HG03135 (cell line): ENCODE data around the gene ETS2.

ENCODE experiments used
- ATAC-seq: cut with Tn5 transposase; IDR thresholded peaks from one replicate; pipeline ENCODE4 v1.9.1; 2021; ENCODE audit warnings: mild to moderate bottlenecking, moderate library complexity; ENCODE audit not compliant: unreplicated experiment

The ETS2 gene

DNA sequence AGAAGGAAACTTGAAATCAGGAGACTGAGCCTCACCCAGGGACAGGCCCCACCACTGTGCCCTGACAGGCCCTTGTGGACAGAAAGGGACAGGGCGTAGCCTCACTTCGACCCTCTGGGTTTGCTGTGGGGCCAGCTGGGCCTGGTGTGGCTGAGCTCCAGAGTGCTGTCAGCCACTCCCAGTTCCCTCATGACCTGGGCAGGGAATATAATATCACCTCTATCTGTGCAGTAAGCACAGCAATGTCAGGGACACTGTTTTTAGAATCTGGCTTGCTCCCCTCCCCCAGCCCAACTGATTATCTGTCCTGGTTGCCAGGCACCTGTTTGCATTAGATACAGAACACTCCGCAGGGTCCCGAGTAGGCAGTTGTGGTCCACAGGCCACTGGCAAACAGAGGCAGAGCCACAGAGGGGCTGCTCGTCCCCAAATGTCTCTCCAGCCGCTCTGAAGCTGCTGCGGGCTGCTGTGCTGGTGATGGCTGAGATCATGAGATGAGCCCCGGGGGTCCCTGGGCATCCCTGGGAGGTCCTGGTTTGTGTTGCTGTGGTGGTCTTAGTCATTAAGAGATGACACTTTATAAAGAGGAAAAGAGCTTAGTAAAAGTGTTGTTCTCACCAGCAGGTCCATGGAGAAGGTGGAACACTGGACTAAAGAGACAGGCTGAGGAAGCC lies 51.6 kb downstream of the ETS2 start:
- no peak for ATAC-seq

DNA sequence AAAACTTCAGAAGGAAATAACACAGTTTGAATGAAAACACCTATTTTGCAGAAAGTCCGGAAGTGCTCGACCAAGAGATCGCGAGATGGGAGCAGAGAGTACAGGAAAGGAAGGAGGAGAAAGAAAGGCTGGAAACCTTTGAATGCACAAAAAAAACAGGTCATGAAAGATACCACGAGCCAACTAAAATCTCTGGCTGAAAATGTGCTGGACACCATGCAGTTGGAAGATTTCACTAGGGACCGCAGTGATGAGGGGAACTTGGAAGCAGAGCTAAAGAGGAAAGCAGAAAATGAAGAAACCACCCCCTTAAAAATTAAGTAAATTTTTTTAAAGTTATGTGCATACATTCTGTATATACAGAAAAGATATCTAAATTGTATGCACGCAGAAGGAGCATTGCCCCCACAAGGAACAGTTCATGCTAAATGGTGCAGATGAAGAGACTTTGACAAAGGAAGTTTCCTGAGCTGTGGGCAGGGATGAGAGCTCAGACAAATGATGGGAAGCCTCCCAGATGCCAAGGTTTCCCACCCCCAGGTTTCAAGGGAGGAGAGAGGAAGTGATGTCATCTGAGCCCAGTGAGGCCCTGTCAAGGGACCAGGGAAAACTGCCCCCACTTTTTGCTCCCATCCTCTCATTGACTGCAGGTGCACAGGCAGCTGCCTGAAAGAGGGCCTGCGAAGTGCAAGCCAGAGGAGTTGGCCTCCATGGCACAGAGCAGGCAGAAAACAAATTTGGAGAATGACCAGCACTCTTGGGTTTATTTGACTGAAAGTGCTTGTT lies 52.5 kb downstream of the ETS2 start:
- no peak for ATAC-seq

DNA sequence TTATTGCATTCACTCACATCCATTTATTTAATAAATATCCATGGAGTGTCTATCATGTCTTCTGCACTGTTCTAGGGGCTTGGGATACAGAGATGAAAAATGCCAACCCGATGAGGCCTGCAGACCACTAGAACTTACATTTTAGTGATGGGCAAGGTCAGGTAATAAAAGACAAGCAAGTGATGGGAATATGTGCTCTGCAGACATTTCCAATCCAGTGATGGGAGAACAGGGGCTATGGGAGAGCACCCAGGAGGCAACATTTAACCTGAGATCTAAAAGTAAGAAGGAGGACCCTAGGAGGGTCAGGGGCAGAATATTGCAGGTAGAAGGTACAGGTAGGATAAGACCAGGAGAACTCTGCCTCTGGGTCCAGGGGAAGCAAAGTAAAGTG lies 53.1 kb downstream of the ETS2 start:
- ATAC-seq, result no peak

DNA sequence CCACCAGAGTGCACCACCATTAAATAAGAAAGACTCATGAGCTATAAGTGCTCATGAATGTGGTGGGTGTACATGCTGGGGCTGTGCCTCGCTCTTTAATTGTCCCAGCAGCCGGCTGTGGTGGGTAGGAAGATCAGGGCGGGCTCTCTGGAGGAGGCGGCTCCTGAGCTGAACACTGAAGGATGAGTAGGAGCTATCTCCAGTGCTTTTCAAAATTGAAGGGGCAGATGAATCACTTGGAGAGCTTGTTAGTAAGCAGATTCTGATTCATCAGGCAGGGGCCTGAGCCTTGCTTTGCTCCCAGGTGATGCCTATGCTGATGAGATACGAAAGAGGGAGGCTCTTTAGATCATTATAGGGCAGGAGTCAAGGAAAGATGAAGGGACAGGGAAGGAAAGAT lies 54.1 kb downstream of the ETS2 start:
- no peak for ATAC-seq

DNA sequence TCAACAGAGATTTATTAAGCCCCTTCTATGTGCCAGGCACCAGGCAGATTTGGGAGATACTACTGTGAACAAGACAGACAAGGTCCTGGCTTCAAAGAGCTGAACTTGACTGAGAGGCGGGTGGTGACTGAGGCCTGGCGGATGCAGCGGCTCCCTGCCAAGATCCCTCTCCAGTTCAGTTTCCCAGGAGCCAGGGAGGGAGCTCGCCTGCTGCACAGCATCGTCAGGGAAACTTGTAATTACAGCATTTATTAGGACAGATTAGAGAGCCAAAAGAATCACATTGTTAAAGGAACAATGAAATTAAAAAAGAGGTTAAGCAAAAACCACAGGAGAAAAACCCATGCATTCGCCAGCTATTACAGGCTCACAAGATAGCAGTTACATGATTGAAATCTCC lies 55.3 kb downstream of the ETS2 start:
- ATAC-seq, result no peak

DNA sequence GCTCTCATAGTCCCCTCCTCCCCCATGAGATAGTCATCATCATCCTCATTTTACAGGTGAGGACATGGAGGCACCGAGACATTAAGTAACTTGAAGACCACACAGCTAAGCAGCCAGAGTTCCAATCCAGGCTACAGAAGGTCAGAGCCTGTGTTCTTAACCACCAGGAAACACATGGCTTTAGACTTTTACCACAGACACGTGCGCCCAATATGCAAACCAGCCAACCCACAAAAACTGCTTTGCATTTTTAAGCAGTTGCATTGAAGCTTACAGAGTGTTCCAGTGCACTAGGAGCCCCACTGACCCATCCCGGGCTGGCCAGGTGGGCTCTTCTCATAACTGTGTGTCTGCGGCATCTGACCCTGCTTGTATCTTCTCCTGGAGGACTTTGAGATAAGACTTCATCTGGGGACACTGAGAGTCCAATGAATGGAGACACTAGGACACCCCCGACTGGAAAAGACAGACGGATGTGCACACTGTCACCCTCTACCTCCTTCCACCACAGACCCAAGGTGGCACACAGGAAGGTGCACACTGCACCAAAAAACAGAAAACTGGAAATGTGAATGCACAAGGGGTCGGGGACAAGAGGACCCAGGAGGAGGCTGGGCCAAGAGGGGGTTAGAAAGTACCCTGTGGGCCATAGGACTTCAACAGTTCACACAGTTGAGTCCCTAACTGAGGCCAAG lies 56.4 kb downstream of the ETS2 start:
- peak; percentile 83 for ATAC-seq

DNA sequence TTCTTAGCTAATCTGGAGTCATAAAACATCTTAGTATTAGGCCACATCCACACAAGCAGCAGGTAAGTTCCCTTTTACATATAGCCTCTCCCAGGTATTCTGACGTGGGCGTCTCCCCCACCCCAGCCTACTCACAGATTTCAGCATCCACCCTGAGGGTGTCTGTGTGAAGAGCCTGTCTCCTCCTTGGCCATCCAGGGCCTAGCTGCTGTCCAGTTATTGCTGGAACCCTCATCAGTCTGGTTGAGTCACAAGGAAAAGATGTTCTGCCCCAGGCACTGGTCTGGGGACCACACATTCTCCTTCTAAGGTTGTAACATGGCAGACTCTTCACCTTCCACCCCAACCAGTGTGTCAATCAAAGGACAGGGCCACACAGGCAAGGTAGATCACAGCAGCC lies 57.6 kb downstream of the ETS2 start:
- no peak for ATAC-seq

DNA sequence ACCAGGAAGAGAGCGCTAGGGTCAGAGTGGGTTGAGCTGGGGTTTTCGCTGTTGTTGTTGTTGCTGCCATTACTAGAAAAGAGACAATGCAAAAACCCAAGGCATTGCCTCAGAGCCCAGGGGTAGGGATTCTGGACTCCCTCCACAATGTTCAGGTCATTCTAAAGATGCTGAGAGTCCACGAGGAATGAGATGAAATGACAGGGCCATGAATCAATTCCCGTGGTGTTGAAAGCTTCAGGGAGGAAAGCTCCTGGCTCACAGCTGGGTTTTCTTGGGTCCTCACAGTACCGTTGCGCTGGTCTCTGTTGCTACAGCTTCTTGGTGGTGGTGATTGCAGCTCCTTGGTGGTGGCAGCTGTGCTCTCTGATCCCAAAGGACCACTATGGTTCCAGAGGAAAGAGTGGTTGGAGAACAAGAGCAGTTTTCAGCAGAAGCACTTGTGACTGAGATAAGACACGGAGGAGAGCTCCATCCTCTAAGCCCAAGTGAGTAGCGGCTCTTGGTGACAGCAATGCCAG lies 58.2 kb downstream of the ETS2 start:
- no peak for ATAC-seq

DNA sequence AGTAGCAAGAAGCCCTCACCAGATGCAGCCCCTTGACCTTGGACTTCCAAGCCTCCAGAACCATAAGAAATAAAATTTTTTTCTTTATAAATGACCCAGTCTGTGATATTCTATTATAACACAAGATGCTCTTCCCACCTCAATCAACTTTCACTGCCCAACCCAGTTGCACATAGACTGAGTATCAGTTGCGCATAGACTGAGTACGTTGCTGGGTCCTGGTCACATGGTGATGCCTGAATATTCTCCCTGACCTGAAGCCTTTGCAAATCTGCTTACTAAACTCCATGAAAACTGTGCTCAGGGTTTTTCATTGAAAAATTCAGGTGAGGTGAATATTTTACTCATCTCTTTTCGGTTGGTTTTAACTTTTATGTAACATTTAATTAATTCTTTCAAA lies 59.2 kb downstream of the ETS2 start:
- ATAC-seq, result no peak

DNA sequence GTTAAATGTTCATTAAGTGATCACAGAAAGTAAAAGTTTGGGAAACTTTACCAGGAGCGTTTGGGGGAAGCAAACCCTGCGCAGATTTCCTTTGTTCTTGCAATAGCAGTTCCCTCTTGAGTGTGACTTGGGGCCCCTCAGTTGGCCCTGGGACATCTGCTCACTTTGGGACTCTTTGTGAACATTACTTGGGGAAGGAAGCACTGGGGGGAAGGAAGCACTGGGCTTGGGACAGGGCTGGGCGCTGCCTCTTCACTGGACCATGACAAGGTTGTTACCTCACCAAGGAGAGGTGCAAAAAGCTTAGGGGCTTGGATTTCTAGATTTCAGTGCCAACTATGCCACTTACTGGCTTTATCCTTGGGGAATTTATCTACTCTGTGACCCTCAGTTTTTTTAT lies 63.5 kb downstream of the ETS2 start:
- no peak for ATAC-seq

DNA sequence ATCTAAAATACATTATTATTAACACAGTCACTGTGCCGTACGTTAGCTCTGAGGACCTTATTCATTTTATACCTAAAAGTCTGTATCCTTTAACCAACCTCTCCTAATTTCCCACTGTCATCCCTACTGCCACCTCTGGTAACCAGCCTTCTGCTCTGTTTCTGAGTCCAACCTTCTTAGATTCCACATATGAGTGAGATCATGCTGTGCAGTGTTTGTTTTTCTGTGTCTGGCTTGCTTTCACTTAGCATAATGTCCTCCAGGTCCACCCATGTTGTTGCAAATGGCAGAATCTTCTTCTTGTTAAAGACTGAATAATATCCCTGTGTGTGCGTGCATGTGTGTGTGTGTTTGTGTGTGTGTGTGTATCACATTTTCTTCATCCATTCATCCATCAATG lies 64.2 kb downstream of the ETS2 start:
- no peak for ATAC-seq
